ENCODE measurements around the gene ACCS.
A peak's percentile ranks its signal among the peaks of the same experiment; 100 is the strongest.

ACCS gene

DNA sequence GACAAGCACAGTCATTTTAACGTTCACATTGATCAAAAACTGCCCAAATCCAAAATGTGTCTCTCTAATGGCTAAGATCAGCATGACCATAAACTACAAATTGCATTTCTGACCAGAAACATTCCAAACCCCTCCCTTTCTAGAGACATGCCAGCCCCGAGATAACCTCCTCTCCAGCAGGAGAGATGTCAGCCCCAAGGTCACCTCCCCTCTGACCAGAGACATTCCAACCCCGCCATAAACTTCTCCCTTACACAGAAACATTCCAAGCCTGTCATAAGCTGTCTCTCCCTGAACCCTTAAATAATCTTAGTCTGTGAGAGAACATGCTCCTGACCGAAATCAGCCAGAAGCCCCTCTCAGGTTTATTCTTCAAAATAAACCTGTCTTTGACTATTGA, 22.8 kb downstream of the ACCS start:
- DNase-seq = no peak
- Histone ChIP-seq H3K36me3 (peaks cover 0 to 28% (median 18%) of the 10 kb centered on the region in 3 donors), H3K4me1 (no peaks in the 10 kb centered on the region), H3K4me3 (no peak overlapping the region), H3K9me3 (no peaks in the 10 kb centered on the region), H3K27me3 (no peaks in the 10 kb centered on the region), H3K27ac (no peak overlapping the region)
- intact Hi-C loops (cut with DNase I; ENCODE audit: low total_unique reads) = no loop called here
- TF ChIP-seq, protein P1, sequence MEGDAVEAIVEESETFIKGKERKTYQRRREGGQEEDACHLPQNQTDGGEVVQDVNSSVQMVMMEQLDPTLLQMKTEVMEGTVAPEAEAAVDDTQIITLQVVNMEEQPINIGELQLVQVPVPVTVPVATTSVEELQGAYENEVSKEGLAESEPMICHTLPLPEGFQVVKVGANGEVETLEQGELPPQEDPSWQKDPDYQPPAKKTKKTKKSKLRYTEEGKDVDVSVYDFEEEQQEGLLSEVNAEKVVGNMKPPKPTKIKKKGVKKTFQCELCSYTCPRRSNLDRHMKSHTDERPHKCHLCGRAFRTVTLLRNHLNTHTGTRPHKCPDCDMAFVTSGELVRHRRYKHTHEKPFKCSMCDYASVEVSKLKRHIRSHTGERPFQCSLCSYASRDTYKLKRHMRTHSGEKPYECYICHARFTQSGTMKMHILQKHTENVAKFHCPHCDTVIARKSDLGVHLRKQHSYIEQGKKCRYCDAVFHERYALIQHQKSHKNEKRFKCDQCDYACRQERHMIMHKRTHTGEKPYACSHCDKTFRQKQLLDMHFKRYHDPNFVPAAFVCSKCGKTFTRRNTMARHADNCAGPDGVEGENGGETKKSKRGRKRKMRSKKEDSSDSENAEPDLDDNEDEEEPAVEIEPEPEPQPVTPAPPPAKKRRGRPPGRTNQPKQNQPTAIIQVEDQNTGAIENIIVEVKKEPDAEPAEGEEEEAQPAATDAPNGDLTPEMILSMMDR (IDR thresholded peaks at IDR 0.05) = no peak

DNA sequence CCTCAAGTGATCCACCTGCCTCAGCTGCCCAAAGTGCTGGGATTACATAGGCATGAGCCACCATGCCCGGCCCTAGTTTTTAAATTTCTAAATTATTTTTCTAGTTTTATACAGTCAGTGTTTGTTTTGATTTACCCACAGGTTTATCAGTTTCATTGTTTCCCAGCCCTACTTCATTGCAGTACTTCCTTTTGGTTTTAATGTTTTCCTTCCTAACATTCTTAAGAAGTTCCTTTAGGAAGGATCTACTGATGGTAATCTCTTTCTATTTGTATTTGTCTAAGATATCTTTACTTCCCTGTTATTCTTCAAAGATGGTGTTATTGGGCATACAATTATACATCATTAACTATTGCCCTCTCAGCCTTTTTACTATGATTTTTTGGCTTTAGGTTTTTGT, 24.5 kb downstream of the ACCS start:
- TF ChIP-seq, protein P1 (IDR thresholded peaks at IDR 0.05) = no peak
- peaks cover 0 to 10% (median 5%) of the 10 kb centered on the region in 4 donors for H3K4me1 ChIP-seq
- no peak overlapping the region for H3K4me3 ChIP-seq
- H3K36me3 ChIP-seq = peaks cover 0 to 24% (median 7%) of the 10 kb centered on the region in 3 donors
- DNase-seq = no peak
- no peak overlapping the region for H3K27ac ChIP-seq
- intact Hi-C loops (cut with DNase I; ENCODE audit: low total_unique reads) = no loop called here
- H3K27me3 ChIP-seq = no peaks in the 10 kb centered on the region
- H3K9me3 ChIP-seq = no peaks in the 10 kb centered on the region

DNA sequence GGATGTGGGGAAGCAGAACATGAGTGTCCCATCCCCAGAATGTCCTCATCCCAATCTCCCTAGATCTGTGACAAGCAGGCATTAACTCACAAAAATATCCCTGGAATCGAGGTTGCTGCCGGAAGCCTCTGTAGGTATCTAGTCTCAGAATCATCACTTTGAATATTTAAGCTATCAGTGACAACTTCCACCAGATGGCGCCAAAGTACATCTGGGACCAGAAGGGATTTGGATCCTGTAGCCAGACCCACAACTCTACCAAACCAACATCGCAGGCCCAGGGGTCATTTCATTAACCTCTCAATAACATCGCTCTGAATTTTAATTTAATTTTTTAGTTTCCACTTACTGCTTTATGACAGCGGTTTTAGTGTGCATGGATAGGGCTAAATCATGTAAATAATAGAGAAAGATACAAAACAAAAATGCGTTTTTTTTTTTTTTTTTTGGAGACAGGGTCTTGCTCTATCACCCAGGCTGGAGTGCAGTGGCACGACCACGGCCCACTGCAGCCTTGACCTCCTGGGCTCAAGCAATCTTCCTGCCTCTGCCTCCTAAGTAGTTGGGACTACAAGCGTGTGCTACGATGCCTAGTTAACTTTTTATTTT, 28.3 kb downstream of the ACCS start:
- Histone ChIP-seq H3K9me3 (no peaks in the 10 kb centered on the region), H3K4me3 (no peak overlapping the region), H3K27ac (no peak overlapping the region), H3K4me1 (peaks cover 0 to 27% (median 13%) of the 10 kb centered on the region in 4 donors), H3K36me3 (peaks cover 0 to 5% (median 1%) of the 10 kb centered on the region in 3 donors), H3K27me3 (no peaks in the 10 kb centered on the region)
- TF ChIP-seq, protein P1 (IDR thresholded peaks at IDR 0.05) = peak; percentile 58 to 69
- intact Hi-C loops (cut with DNase I; ENCODE audit: low total_unique reads) = no loop called here
- DNase-seq = peak; percentile 83 to 84

DNA sequence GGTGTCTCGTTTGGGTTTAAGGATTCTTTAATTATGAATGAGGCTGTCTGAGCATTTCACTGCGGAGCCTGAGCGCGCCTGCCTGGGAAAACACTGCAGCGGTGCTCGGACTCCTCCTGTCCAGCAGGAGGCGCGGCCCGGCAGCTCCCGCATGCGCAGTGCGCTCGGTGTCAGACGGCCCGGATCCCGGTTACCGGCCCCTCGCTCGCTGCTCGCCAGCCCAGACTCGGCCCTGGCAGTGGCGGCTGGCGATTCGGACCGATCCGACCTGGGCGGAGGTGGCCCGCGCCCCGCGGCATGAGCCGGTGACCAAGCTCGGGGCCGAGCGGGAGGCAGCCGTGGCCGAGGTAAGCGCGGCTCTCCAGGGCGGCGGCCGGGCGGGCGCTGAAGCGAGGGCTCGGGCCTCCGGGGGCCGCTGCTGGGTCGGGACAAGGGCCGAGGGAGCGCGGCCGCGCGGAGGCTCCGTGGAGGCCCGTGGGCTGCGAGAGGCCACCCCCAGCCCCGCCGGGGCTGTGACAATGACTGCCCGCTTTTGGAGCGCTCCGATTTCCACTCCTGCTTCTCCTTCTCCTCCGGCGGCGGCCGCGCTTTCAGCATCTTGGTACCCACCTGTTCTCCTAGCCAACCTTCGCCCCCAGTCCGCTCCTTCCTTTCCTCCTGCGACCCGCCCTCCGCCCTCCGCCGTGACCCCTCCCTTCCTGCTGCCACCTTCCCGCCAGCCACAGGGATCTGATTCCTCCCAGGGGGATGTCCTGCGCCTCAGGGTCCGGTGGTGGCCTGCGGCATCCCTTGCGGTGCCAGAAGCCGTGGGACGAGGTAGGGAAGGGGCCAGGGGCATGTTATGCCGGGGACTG, 29.7 kb downstream of the ACCS start, which contains the start of gene EXT2:
EXT2 (plus strand) TSS at position 173 of the 854 bp plus-strand sequence. CDS start 12,035 bp downstream, outside the sequence.
- DNase-seq = peak; percentile 81 to 93

More for the DNA sequence above, 29.7 kb downstream of the ACCS start, which contains the start of gene EXT2:
- Histone ChIP-seq H3K4me3 (peak within 1 kb of the TSS; percentile 90 to 99), H3K4me1 (peaks cover 0 to 28% (median 13%) of the 10 kb centered on the region in 4 donors), H3K27me3 (no peaks in the 10 kb centered on the region), H3K36me3 (peaks cover 0 to 5% (median 4%) of the 10 kb centered on the region in 3 donors), H3K9me3 (no peaks in the 10 kb centered on the region), H3K27ac (peak within 1 kb of the TSS; percentile 79 to 85)
- TF ChIP-seq, protein P1 (IDR thresholded peaks at IDR 0.05) = peak; percentile 92 to 93
- intact Hi-C loops (cut with DNase I; ENCODE audit: low total_unique reads) = no loop called here
